ENCODE results near the gene ARNT2.

ARNT2 gene

DNA sequence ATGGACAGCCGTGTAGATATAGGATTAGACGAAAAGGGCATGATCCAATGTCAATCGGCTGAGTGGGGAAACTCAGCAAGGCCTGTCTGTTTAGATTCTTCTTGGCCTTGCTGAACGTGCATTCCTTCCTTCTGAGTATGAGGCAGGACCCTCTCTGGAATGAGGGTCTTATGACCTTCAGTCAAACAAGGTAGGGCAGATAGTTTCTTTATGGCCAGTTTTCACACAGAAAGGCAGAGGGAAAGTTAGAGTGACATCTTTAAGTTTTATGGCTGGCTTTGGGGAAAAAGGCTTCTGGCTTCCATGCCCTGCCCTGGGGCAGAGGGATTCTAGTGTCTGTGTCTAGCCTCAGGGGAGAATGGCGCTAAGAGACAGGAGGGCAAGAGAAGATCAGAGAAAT lies 29.7 kb downstream of the ARNT2 start:
- H3K36me3 ChIP-seq: no peaks in the 10 kb centered on the region
- H3K27me3 ChIP-seq: no peaks in the 10 kb centered on the region
- no peak for DNase-seq

DNA sequence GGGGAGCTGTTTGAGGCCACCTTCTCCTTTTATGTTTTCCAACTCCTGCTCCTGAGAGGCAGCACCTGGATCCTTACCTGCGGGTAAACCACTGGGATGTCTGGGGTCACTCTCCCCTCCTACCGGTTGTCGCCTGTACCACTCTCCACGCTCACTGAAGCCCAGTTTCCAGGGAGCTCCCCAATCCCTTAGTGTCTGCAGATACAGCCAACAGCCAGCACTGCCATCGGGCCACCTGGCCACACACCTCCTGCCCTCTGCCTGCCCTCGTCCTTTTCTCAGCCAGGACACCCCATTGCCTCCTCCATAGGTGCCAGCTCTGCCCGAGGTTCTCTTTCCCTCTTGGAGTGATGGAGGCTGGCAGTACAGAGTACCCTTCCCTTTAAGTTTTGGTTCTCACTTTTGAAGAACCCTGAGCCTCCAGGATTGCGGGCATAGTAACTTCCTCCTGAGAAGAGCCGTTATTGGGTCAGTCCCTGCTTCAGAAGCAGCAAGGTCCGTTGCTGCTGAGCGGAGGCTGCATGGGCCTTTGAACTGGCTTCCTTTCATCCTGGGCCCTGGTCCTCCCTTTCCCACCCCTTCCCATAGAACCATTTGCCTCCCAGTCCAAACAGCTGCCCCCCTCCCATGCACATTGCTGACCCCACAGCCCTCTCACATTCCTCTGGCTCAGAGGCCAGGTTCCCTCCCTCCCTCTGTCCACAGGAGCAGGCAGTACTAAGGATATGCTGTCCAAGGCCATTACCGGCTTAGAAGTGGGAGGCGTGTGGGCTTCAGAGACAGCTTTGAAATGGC lies 30.9 kb downstream of the ARNT2 start:
- no peak for DNase-seq
- H3K9me3 ChIP-seq: no peaks in the 10 kb centered on the region
- H3K4me3 ChIP-seq (ENCODE audit: low read depth, low read length): no peak overlapping the region
- no peaks in the 10 kb centered on the region for H3K27me3 ChIP-seq
- H3K4me1 ChIP-seq: no peaks in the 10 kb centered on the region
- TF ChIP-seq, protein P1, sequence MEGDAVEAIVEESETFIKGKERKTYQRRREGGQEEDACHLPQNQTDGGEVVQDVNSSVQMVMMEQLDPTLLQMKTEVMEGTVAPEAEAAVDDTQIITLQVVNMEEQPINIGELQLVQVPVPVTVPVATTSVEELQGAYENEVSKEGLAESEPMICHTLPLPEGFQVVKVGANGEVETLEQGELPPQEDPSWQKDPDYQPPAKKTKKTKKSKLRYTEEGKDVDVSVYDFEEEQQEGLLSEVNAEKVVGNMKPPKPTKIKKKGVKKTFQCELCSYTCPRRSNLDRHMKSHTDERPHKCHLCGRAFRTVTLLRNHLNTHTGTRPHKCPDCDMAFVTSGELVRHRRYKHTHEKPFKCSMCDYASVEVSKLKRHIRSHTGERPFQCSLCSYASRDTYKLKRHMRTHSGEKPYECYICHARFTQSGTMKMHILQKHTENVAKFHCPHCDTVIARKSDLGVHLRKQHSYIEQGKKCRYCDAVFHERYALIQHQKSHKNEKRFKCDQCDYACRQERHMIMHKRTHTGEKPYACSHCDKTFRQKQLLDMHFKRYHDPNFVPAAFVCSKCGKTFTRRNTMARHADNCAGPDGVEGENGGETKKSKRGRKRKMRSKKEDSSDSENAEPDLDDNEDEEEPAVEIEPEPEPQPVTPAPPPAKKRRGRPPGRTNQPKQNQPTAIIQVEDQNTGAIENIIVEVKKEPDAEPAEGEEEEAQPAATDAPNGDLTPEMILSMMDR (IDR thresholded peaks at IDR 0.05; ENCODE audit: low read depth, low read length): no peak
- H3K36me3 ChIP-seq: no peaks in the 10 kb centered on the region

More for the DNA sequence above, 29.7 kb downstream of the ARNT2 start:
- H3K4me1 ChIP-seq: no peaks in the 10 kb centered on the region
- H3K4me3 ChIP-seq (ENCODE audit: low read depth, low read length): no peak overlapping the region
- TF ChIP-seq, protein P1 (IDR thresholded peaks at IDR 0.05; ENCODE audit: low read depth, low read length): no peak
- H3K9me3 ChIP-seq: no peaks in the 10 kb centered on the region

DNA sequence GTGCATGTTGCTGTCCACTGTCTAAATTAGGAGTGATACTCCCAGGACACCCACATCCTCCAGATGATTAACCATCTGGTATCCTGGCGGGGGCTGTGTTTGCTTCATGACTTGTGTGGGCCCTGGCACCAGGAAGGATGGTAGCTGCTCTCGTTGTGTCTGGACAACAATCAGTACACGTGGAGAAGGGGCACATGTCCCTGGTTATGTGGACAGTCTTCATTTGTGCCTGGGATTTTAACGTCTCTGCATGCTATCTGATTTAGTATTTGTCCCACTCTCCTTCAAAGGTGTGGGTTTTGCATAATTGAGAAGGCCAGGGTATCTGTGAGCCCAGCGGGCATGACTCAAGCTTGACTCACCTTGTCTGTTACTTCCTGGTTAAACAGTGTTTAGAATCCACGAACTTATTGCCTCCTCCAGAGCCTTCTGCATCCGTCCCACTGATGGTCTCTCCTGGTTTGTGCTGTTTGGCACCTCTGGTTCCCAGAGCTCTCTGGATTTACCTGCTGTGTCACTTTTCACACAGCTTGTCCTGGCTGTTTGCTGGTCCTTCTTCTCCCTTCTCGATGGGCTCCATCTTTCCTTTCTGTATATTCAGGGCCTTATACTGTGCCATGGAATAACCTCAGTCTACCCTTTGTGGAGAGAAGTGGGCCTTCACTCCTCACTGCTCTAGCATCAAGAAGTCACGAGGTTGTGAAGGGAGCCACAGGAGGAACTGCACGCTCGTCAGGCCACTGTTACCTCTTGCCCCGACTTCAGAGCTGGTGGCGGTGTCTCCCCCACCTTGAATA lies 32.5 kb downstream of the ARNT2 start:
- TF ChIP-seq, protein P1 (IDR thresholded peaks at IDR 0.05; ENCODE audit: low read depth, low read length): no peak
- Histone ChIP-seq H3K4me1 (no peaks in the 10 kb centered on the region), H3K36me3 (no peaks in the 10 kb centered on the region), H3K9me3 (no peaks in the 10 kb centered on the region), H3K27me3 (no peaks in the 10 kb centered on the region; the same call in 1 of the 2 replicates), H3K4me3 (ENCODE audit: low read depth, low read length) (no peak overlapping the region)
- no peak for DNase-seq

DNA sequence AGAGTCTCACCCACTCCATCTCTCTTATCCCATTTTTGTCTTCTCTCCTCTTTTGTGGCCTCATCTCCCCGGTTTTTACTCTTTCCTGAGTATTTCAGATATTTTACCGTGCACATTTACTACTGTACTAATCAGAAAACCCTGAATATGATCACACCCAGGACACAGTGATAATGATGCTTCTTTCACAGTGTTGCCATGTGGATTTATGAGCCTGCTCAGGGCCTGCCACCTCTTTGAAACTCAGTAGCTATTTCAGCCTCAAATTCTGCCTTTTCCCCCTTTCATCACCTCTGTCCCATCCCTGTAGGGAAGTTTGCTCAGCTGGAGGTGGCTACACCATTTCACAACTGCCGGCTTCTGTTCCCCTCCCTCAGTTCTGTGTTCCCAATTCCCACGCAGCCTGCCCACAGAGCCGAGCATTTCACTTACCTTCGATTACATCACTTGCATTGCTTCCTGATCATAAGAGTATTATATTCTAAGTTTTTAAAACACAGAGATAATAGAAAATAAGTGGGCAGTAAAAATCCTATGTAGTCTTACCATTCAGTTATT lies 33.2 kb downstream of the ARNT2 start:
- TF ChIP-seq, protein P1 (IDR thresholded peaks at IDR 0.05; ENCODE audit: low read depth, low read length): no peak

DNA sequence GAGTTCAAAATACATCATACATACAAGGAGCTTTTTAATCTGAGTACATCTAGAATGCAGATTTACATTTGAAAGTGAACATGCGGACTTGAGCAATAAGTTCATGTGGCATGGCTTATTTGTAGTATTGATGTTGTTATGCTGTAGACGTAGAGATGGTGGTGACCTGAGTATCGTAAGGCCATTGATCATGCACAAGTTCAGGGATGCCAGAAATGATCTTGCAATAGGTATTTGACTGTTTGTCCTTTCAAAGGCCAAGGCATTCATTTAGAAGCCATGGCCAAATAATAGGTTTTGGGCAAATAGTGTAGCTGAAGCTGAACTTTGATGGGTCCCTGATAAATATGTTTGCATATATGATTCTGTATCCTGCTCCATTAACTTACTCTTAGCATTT lies 35.0 kb downstream of the ARNT2 start:
- Histone ChIP-seq H3K36me3 (no peaks in the 10 kb centered on the region), H3K4me3 (ENCODE audit: low read depth, low read length) (no peak overlapping the region), H3K4me1 (no peaks in the 10 kb centered on the region), H3K9me3 (no peaks in the 10 kb centered on the region), H3K27me3 (no peaks in the 10 kb centered on the region; the same call in 1 of the 2 replicates)
- TF ChIP-seq, protein P1 (IDR thresholded peaks at IDR 0.05; ENCODE audit: low read depth, low read length): no peak
- no peak for DNase-seq

More for the DNA sequence above, 33.2 kb downstream of the ARNT2 start:
- no peak overlapping the region for H3K4me3 ChIP-seq (ENCODE audit: low read depth, low read length)
- no peaks in the 10 kb centered on the region; the same call in 1 of the 2 replicates for H3K27me3 ChIP-seq
- no peaks in the 10 kb centered on the region for H3K9me3 ChIP-seq
- H3K4me1 ChIP-seq: no peaks in the 10 kb centered on the region
- no peak for DNase-seq
- H3K36me3 ChIP-seq: no peaks in the 10 kb centered on the region
